GM21360 (cell line): Measurements from ENCODE around the gene ADAMTS9.
A peak's percentile ranks its signal among the peaks of the same experiment; 100 is the strongest.

Source experiments
- ATAC-seq: cut with Tn5 transposase; IDR thresholded peaks from one replicate; pipeline ENCODE4 v1.9.1; 2021; ENCODE audit warnings: mild to moderate bottlenecking, moderate library complexity; ENCODE audit not compliant: unreplicated experiment

Gene ADAMTS9

GRCh38 chr3:64496786-64497490 is 190.9 kb downstream of the ADAMTS9 start:
- ATAC-seq: no peak

GRCh38 chr3:64495781-64496334 is 191.9 kb downstream of the ADAMTS9 start:
- ATAC-seq: no peak

GRCh38 chr3:64495121-64495780 is 192.5 kb downstream of the ADAMTS9 start:
- no peak for ATAC-seq

- ATAC-seq: no peak
Measured at GRCh38 chr3:64494526-64494925, 193.3 kb downstream of the ADAMTS9 start.

- no peak for ATAC-seq
Measured at GRCh38 chr3:64493149-64493548, 194.7 kb downstream of the ADAMTS9 start.

- no peak for ATAC-seq
Measured at GRCh38 chr3:64491843-64492242, 196.0 kb downstream of the ADAMTS9 start.

GRCh38 chr3:64490180-64490724 is 197.5 kb downstream of the ADAMTS9 start:
- ATAC-seq: no peak

GRCh38 chr3:64489361-64490044 is 198.3 kb downstream of the ADAMTS9 start:
- ATAC-seq: no peak

- ATAC-seq: no peak
Measured at GRCh38 chr3:64488939-64489338, 198.9 kb downstream of the ADAMTS9 start.

GRCh38 chr3:64484289-64484992 is 203.4 kb downstream of the ADAMTS9 start:
- ATAC-seq: peak; percentile 99

GRCh38 chr3:64483467-64483866 is 204.3 kb downstream of the ADAMTS9 start:
- no peak for ATAC-seq

- no peak for ATAC-seq
Measured at GRCh38 chr3:64475037-64475436, 212.8 kb downstream of the ADAMTS9 start.

- no peak for ATAC-seq
Measured at GRCh38 chr3:64473466-64473865, 214.3 kb downstream of the ADAMTS9 start.

- ATAC-seq: no peak
Measured at GRCh38 chr3:64470436-64470835, 217.4 kb downstream of the ADAMTS9 start.

GRCh38 chr3:64467255-64467944 is 220.4 kb downstream of the ADAMTS9 start:
- ATAC-seq: no peak
